B cell (primary cell): Measurements from ENCODE around the gene USP49. TPM values are rescaled to one million over a fixed set of nuclear protein-coding genes. Genes with fewer than 3 reads are reported as not detected.
A peak's percentile ranks its signal among the peaks of the same experiment; 100 is the strongest.

Experiments used
- ATAC-seq: fragments of 200-7000 bp; cut with Tn5 transposase; one replicate; pipeline ENCODE4 v1.10.0; 2021; ENCODE audit warnings: low read depth, mild to moderate bottlenecking, moderate number of reproducible peaks, moderate library complexity
- CTCF ChIA-PET: fragments of 350-600 bp; sonication (Branson Sonifier 250); formaldehyde crosslinking; loops from one replicate; lab custom pipeline; 2021; ENCODE audit warnings: antibody characterized with exemption, inconsistent platforms; lab: Charles Lee
- POLR2A ChIA-PET: fragments of 350-600 bp; sonication (Branson Sonifier 250); formaldehyde crosslinking; loops from one replicate; lab custom pipeline; 2021; ENCODE audit warnings: antibody characterized with exemption; lab: Charles Lee
- DNase-seq: peaks from one replicate; pipeline ENCODE4 v3.0.0; 2013
- H2AFZ ChIP-seq: 2 replicates; pipeline ENCODE4 v1.6.1; 2012; ENCODE audit warnings: mild to moderate bottlenecking, low read depth, low read length; ENCODE audit not compliant: insufficient read depth, poor library complexity, severe bottlenecking
- H3K27ac ChIP-seq, 2 donors: 1 replicate in 1 of 2; 2 replicates in 1 of 2; pipeline ENCODE4 v1.5.1; 2012 to 2013; ENCODE audit warnings: low read length in 2 of 2, mild to moderate bottlenecking in 2 of 2, moderate library complexity in 1 of 2
- H3K27me3 ChIP-seq, 4 experiments: fragments of 200-600 bp in 1 of 4; sonication (generic) in 1 of 4; replicated peaks in 1 of 4; 1 replicate in 2 of 4; 2 replicates in 2 of 4; pipeline versions ENCODE4 v1.6.1 to v1.7.0; 2013 to 2016; ENCODE audit warnings: low read length in 3 of 4, mild to moderate bottlenecking in 2 of 4, mixed read lengths in 1 of 4, moderate library complexity in 1 of 4; ENCODE audit not compliant: insufficient read depth in 4 of 4, control insufficient read depth in 3 of 4; ENCODE audit errors: control extremely low read depth in 1 of 4
- H3K36me3 ChIP-seq, 2 experiments: replicated peaks in 1 of 2; 1 replicate in 1 of 2; 2 replicates in 1 of 2; pipeline versions ENCODE4 v1.6.1 to v1.7.1; 2013; ENCODE audit warnings: low read length in 1 of 2; ENCODE audit not compliant: insufficient read depth in 2 of 2, control insufficient read depth in 1 of 2; ENCODE audit errors: control extremely low read depth in 1 of 2, extremely low read depth in 1 of 2
- H3K4me1 ChIP-seq, 2 donors: fragments of 200-600 bp in 1 of 2; sonication (generic) in 1 of 2; 1 replicate in 1 of 2; 2 replicates in 1 of 2; pipeline versions ENCODE4 v1.5.1 to v1.6.1; 2013 to 2017; ENCODE audit warnings: low read length in 2 of 2; ENCODE audit not compliant: control insufficient read depth in 2 of 2, insufficient read depth in 2 of 2
- H3K4me2 ChIP-seq: replicated peaks from 2 replicates; pipeline ENCODE3; 2012; ENCODE audit warnings: mild to moderate bottlenecking, low read depth, low read length; ENCODE audit not compliant: poor library complexity, severe bottlenecking
- H3K4me3 ChIP-seq, 5 experiments: fragments of 200-600 bp in 1 of 5; sonication (generic) in 1 of 5; 1 replicate in 3 of 5; 2 replicates in 2 of 5; pipeline versions ENCODE4 v1.5.1 to v1.7.0; 2011 to 2016; ENCODE audit warnings: low read length in 4 of 5, mild to moderate bottlenecking in 4 of 5, low read depth in 2 of 5, control low read depth in 1 of 5, moderate library complexity in 1 of 5; ENCODE audit not compliant: insufficient read depth in 1 of 5; ENCODE audit errors: control extremely low read depth in 1 of 5, extremely low read depth in 1 of 5
- H3K79me2 ChIP-seq: fragments of 200-600 bp; sonication (generic); one replicate; pipeline ENCODE4 v1.6.0; 2016; ENCODE audit warnings: low read length; ENCODE audit not compliant: control insufficient read depth, insufficient read depth
- H3K9ac ChIP-seq: fragments of 200-600 bp; sonication (generic); 2 replicates; pipeline ENCODE4 v1.6.1; 2017; ENCODE audit warnings: mild to moderate bottlenecking, low read length, moderate library complexity
- H3K9me3 ChIP-seq, 3 donors: one replicate each; pipeline versions ENCODE4 v1.6.1 to v1.7.1; 2013; ENCODE audit warnings: low read length in 2 of 3; ENCODE audit not compliant: control insufficient read depth in 2 of 3, insufficient read depth in 1 of 3; ENCODE audit errors: control extremely low read depth in 1 of 3
- H4K20me1 ChIP-seq: 2 replicates; pipeline ENCODE4 v1.6.0; 2012; ENCODE audit warnings: mild to moderate bottlenecking, low read length; ENCODE audit not compliant: insufficient read depth, control insufficient read depth, poor library complexity, severe bottlenecking
- H3K27ac Mint-ChIP-seq: one replicate; pipeline ENCODE4 v1.8.0; 2021; ENCODE audit warnings: mixed read lengths
- H3K27me3 Mint-ChIP-seq: one replicate; pipeline ENCODE4 v1.8.0; 2021; ENCODE audit warnings: mixed read lengths
- H3K4me1 Mint-ChIP-seq: one replicate; pipeline ENCODE4 v1.8.0; 2021; ENCODE audit warnings: mixed read lengths
- H3K4me3 Mint-ChIP-seq: one replicate; pipeline ENCODE4 v1.8.0; 2021; ENCODE audit warnings: mixed read lengths
- H3K9me3 Mint-ChIP-seq: one replicate; pipeline ENCODE4 v1.8.0; 2022; ENCODE audit warnings: mixed read lengths; ENCODE audit not compliant: insufficient read depth
- EZH2 ChIP-seq: IDR thresholded peaks from 2 replicates; pipeline ENCODE4 v1.6.1; 2012; ENCODE audit warnings: borderline replicate concordance, low read depth, mild to moderate bottlenecking, moderate library complexity, low read length; ENCODE audit not compliant: insufficient read depth, poor library complexity, severe bottlenecking
- WGBS: methylation state at CpG from one replicate; pipeline ENCODE4 v1.1.5; 2013; ENCODE audit warnings: missing lambda C conversion rate; ENCODE audit not compliant: insufficient coverage; 5-methylcytosine and 5-hydroxymethylcytosine counted together
- intact Hi-C: fragments of 100-400 bp; cut with micrococcal nuclease; formaldehyde crosslinking; loops from one replicate; pipeline ENCODE4 v1.10.0; 2022
- polyA plus RNA-seq: library from polyadenylated mRNA; depleted of rRNA; stranded (reverse); fragments of >200 nt; gene quantifications from 2 replicates; pipeline ENCODE4 v1.2.3, GENCODE V29; 2012
- total RNA-seq, 2 donors: library from RNA; stranded (reverse); fragments of 120-200 nt in 1 of 2; gene quantifications; 1 replicate in 1 of 2; 2 replicates in 1 of 2; pipeline versions ENCODE4 v1.2.3 to v1.2.4, GENCODE V29; 2013 to 2022
- TF ChIP-seq, protein P1 (sequence below): fragments of 200-600 bp; IDR thresholded peaks from one replicate; pipeline ENCODE4 v1.8.0; 2022; ENCODE audit warnings: antibody characterized with exemption, mild to moderate bottlenecking

USP49 gene
- total and polyA plus RNA-seq, 2 donors (not counting 1 experiment from before 2014, with no cell fraction given): 2.6 to 9.9 TPM

DNA sequence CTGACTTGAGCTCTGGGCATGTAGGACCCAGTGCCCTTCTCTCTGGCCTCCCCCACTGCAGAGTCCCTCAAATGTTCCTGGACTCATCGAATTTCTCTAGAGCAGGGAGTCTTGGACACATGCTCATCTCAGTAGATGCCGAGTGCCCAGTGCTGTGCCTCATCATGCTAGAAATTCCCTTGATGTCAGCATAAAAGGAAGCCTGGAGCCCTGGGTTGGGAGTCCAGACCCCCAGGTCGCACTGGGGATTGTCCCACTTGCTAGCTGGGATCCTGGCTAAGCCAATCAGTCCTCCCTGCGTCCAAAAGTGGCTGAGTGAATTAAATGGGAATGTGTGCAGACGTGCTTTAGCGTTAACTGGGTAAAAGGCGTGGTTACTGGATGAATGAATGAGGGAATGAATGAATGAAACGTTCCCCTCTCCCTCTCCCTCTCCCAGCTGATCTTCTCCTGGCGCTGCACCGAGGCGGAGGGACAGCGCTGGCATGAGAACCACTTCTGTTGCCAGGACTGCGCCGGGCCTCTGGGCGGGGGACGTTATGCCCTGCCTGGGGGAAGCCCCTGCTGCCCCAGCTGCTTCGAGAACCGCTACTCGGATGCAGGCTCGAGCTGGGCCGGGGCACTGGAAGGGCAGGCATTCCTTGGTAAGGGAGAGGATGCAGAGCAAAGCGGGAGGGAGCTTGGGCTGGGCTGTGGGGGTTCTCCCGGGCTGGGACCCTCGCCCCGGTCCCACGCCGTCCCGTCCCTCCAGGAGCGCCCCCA, 109.3 kb downstream of the USP49 start:
- CTCF ChIA-PET: interaction anchor here (0.6 to 10.0 kb wide), 26 partner anchors 8 to 762 kb away, joined by 3 to 198 read pairs (median 4); partner anchors contain the start of genes BYSL, MED20, TAF8 and TFEB
- Histone ChIP-seq H3K27ac (no peak overlapping the region), H4K20me1 (peaks cover 17% of the 10 kb centered on the region), H3K36me3 (peaks cover 0 to 21% of the 10 kb centered on the region in 2 experiments), H3K4me1 (peaks cover 20 to 35% of the 10 kb centered on the region in 2 donors), H3K79me2 (peaks cover 24% of the 10 kb centered on the region), H3K9ac (peak overlapping the region; percentile 96), H2AFZ (peak overlapping the region; percentile 93), H3K9me3 (no peaks in the 10 kb centered on the region), H3K27me3 (no peaks in the 10 kb centered on the region), H3K4me3 (peak overlapping the region in 4 of 5 experiments; percentile 85 to 98 (median 90)), H3K4me2 (peak overlapping the region; percentile 96)
- no peak for TF ChIP-seq EZH2
- TF ChIP-seq, protein P1, sequence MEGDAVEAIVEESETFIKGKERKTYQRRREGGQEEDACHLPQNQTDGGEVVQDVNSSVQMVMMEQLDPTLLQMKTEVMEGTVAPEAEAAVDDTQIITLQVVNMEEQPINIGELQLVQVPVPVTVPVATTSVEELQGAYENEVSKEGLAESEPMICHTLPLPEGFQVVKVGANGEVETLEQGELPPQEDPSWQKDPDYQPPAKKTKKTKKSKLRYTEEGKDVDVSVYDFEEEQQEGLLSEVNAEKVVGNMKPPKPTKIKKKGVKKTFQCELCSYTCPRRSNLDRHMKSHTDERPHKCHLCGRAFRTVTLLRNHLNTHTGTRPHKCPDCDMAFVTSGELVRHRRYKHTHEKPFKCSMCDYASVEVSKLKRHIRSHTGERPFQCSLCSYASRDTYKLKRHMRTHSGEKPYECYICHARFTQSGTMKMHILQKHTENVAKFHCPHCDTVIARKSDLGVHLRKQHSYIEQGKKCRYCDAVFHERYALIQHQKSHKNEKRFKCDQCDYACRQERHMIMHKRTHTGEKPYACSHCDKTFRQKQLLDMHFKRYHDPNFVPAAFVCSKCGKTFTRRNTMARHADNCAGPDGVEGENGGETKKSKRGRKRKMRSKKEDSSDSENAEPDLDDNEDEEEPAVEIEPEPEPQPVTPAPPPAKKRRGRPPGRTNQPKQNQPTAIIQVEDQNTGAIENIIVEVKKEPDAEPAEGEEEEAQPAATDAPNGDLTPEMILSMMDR: no peak
- no peak for ATAC-seq
- intact Hi-C loops: loop anchor here (2.0 to 10.0 kb wide), 6 partner anchors 103 to 1093 kb away; partner anchors contain the start of genes CCND3, PRPH2, RPL7L1 and UBR2
- 25% methylated on average over 23 of the region's 29 CpGs for WGBS
- Mint-ChIP-seq H3K9me3 (no peaks in the 10 kb centered on the region), H3K27me3 (no peaks in the 10 kb centered on the region), H3K27ac (peak overlapping the region; percentile 98), H3K4me1 (peaks cover 39% of the 10 kb centered on the region), H3K4me3 (peak overlapping the region; percentile 97)
- no peak for DNase-seq
- POLR2A ChIA-PET: interaction anchor here (0.6 to 2.7 kb wide), 5 partner anchors 51 to 1160 kb away, joined by 4 to 36 read pairs (median 11); partner anchors contain the start of genes BYSL, MED20, TAF8 and TFEB
